WTC11 (cell line): ENCODE measurements around the gene DUSP9. TPM values are rescaled to one million over a fixed set of nuclear protein-coding genes. Genes with fewer than 3 reads are reported as not detected.
A peak's percentile ranks its signal among the peaks of the same experiment; 100 is the strongest.

ENCODE experiments used
- ATAC-seq: fragments of 200-7000 bp; cut with Tn5 transposase; 2 replicates; pipeline ENCODE4 v1.10.0; 2021; ENCODE audit warnings: mild to moderate bottlenecking, moderate library complexity
- CTCF ChIA-PET: fragments of 300-600 bp; sonication (Branson Sonifier 250); formaldehyde crosslinking; loops from one replicate; lab custom pipeline; 2021; ENCODE audit warnings: antibody characterized with exemption; lab: Charles Lee
- POLR2A ChIA-PET: fragments of 350-600 bp; sonication (Branson Sonifier 250); formaldehyde crosslinking; loops from one replicate; lab custom pipeline; 2021; ENCODE audit warnings: antibody characterized with exemption; lab: Charles Lee
- DNase-seq: peaks from one replicate; pipeline ENCODE4 v3.0.0; 2021; ENCODE audit warnings: low spot score
- H3K27ac Mint-ChIP-seq: 2 replicates; pipeline ENCODE4 v1.8.0; 2021; ENCODE audit warnings: mixed read lengths
- H3K27me3 Mint-ChIP-seq: 2 replicates; pipeline ENCODE4 v1.8.0; 2021; ENCODE audit warnings: low read depth, mild to moderate bottlenecking, moderate library complexity, mixed read lengths
- H3K36me3 Mint-ChIP-seq: 2 replicates; pipeline ENCODE4 v1.8.0; 2021; ENCODE audit warnings: mixed read lengths
- H3K4me1 Mint-ChIP-seq: 2 replicates; pipeline ENCODE4 v1.8.0; 2022; ENCODE audit warnings: mixed read lengths
- H3K4me3 Mint-ChIP-seq: 2 replicates; pipeline ENCODE4 v1.8.0; 2021; ENCODE audit warnings: mild to moderate bottlenecking, moderate library complexity, mixed read lengths
- H3K9me3 Mint-ChIP-seq: 2 replicates; pipeline ENCODE4 v1.8.0; 2021; ENCODE audit warnings: mixed read lengths
- ATF3 ChIP-seq: sonication (generic); formaldehyde crosslinking; conservative IDR thresholded peaks from 2 replicates; pipeline ENCODE4 v1.8.1; 2022; ENCODE audit warnings: mild to moderate bottlenecking, missing genetic modification reagents
- EMX1 ChIP-seq: fragments of 250-450 bp; sonication (Bioruptor Pico); IDR thresholded peaks from 2 replicates; pipeline ENCODE4 v1.8.0; 2021; ENCODE audit warnings: mild to moderate bottlenecking
- KAT7 ChIP-seq: sonication (generic); formaldehyde crosslinking; IDR thresholded peaks from 2 replicates; pipeline ENCODE4 v1.8.1; 2023; ENCODE audit warnings: missing genetic modification reagents, mild to moderate bottlenecking, borderline replicate concordance
- MLX ChIP-seq: sonication (generic); formaldehyde crosslinking; IDR thresholded peaks from 2 replicates; pipeline ENCODE4 v1.8.1; 2023; ENCODE audit warnings: mild to moderate bottlenecking, missing genetic modification reagents, moderate library complexity
- NR2C2 ChIP-seq: sonication (generic); formaldehyde crosslinking; IDR thresholded peaks from 2 replicates; pipeline ENCODE4 v1.8.0; 2022; ENCODE audit warnings: mild to moderate bottlenecking, missing genetic modification reagents
- PRRX2 ChIP-seq: fragments of 250-450 bp; sonication (Bioruptor Pico); IDR thresholded peaks from 2 replicates; pipeline ENCODE4 v1.8.0; 2021; ENCODE audit warnings: mild to moderate bottlenecking
- RELA ChIP-seq: sonication (generic); formaldehyde crosslinking; IDR thresholded peaks from 2 replicates; pipeline ENCODE4 v1.8.1; 2022; ENCODE audit warnings: missing genetic modification reagents, mild to moderate bottlenecking, borderline replicate concordance
- TCF7 ChIP-seq: sonication (generic); formaldehyde crosslinking; IDR thresholded peaks from 2 replicates; pipeline ENCODE4 v1.8.0; 2022; ENCODE audit warnings: mild to moderate bottlenecking, low read depth, missing genetic modification reagents, moderate library complexity
- ZNF416 ChIP-seq: fragments of 250-450 bp; sonication (Bioruptor Pico); IDR thresholded peaks from 2 replicates; pipeline ENCODE4 v1.9.0; 2021; ENCODE audit warnings: mild to moderate bottlenecking, inconsistent platforms
- ZNF423 ChIP-seq: fragments of 250-450 bp; sonication (Bioruptor Pico); IDR thresholded peaks from 2 replicates; pipeline ENCODE4 v2.1.2; 2022; ENCODE audit warnings: mild to moderate bottlenecking, moderate library complexity
- ZNF532 ChIP-seq: fragments of 250-450 bp; sonication (Bioruptor Pico); IDR thresholded peaks from 2 replicates; pipeline ENCODE4 v1.9.0; 2021; ENCODE audit warnings: mild to moderate bottlenecking, borderline replicate concordance
- ZNF671 ChIP-seq: fragments of 250-450 bp; sonication (Bioruptor Pico); IDR thresholded peaks from 2 replicates; pipeline ENCODE4 v1.8.0; 2021; ENCODE audit warnings: mild to moderate bottlenecking
- total RNA-seq: library from RNA; stranded (reverse); gene quantifications from 3 replicates; pipeline ENCODE4 v1.2.3, GENCODE V29; 2021
- TF ChIP-seq, protein P1 (sequence below): sonication (generic); formaldehyde crosslinking; IDR thresholded peaks from 2 replicates; pipeline ENCODE4 v1.8.1; 2022; ENCODE audit warnings: low read depth, missing genetic modification reagents, borderline replicate concordance
- TF ChIP-seq, protein P2 (sequence below): fragments of 250-450 bp; sonication (Bioruptor Pico); IDR thresholded peaks from 2 replicates; pipeline ENCODE4 v1.9.0; 2021; ENCODE audit warnings: mild to moderate bottlenecking
- TF ChIP-seq, protein P3 (sequence below): fragments of 250-450 bp; sonication (Bioruptor Pico); IDR thresholded peaks from 2 replicates; pipeline ENCODE4 v1.9.0; 2021; ENCODE audit warnings: mild to moderate bottlenecking
- TF ChIP-seq, protein P4 (sequence below): sonication (generic); formaldehyde crosslinking; IDR thresholded peaks from 2 replicates; pipeline ENCODE4 v1.8.1; 2023; ENCODE audit warnings: mild to moderate bottlenecking, missing genetic modification reagents, moderate library complexity
- TF ChIP-seq, protein P5 (sequence below): sonication (generic); formaldehyde crosslinking; IDR thresholded peaks from 2 replicates; pipeline ENCODE4 v1.8.0; 2022; ENCODE audit warnings: mild to moderate bottlenecking, missing genetic modification reagents

The DUSP9 gene
- total RNA-seq, 1 experiment from 2014 or later: 2.5 TPM

- TF ChIP-seq, protein P1, sequence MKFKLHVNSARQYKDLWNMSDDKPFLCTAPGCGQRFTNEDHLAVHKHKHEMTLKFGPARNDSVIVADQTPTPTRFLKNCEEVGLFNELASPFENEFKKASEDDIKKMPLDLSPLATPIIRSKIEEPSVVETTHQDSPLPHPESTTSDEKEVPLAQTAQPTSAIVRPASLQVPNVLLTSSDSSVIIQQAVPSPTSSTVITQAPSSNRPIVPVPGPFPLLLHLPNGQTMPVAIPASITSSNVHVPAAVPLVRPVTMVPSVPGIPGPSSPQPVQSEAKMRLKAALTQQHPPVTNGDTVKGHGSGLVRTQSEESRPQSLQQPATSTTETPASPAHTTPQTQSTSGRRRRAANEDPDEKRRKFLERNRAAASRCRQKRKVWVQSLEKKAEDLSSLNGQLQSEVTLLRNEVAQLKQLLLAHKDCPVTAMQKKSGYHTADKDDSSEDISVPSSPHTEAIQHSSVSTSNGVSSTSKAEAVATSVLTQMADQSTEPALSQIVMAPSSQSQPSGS (CRISPR knock-in tag): no peak
- TF ChIP-seq, protein P2, sequence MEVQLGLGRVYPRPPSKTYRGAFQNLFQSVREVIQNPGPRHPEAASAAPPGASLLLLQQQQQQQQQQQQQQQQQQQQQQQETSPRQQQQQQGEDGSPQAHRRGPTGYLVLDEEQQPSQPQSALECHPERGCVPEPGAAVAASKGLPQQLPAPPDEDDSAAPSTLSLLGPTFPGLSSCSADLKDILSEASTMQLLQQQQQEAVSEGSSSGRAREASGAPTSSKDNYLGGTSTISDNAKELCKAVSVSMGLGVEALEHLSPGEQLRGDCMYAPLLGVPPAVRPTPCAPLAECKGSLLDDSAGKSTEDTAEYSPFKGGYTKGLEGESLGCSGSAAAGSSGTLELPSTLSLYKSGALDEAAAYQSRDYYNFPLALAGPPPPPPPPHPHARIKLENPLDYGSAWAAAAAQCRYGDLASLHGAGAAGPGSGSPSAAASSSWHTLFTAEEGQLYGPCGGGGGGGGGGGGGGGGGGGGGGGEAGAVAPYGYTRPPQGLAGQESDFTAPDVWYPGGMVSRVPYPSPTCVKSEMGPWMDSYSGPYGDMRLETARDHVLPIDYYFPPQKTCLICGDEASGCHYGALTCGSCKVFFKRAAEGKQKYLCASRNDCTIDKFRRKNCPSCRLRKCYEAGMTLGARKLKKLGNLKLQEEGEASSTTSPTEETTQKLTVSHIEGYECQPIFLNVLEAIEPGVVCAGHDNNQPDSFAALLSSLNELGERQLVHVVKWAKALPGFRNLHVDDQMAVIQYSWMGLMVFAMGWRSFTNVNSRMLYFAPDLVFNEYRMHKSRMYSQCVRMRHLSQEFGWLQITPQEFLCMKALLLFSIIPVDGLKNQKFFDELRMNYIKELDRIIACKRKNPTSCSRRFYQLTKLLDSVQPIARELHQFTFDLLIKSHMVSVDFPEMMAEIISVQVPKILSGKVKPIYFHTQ (CRISPR knock-in tag): no peak
These were observed 11.6 kb upstream of the DUSP9 start (continued) for GRCh38 chrX:153635388-153635787.

- TF ChIP-seq, protein P3, sequence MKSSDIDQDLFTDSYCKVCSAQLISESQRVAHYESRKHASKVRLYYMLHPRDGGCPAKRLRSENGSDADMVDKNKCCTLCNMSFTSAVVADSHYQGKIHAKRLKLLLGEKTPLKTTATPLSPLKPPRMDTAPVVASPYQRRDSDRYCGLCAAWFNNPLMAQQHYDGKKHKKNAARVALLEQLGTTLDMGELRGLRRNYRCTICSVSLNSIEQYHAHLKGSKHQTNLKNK: no peak
- no peak for TF ChIP-seq RELA (CRISPR knock-in tag)
- TF ChIP-seq TCF7 (CRISPR knock-in tag): no peak
- no peak for TF ChIP-seq MLX
- TF ChIP-seq, protein P1 (CRISPR knock-in tag): no peak
- TF ChIP-seq ZNF532 (CRISPR knock-in tag): no peak
- ATAC-seq: peak; percentile 97
- POLR2A ChIA-PET: interaction anchor here (0.6 to 0.9 kb wide), 2 partner anchors 38 to 869 kb away, joined by 3 read pairs; no protein-coding TSS in a partner anchor
- CTCF ChIA-PET: interaction anchor here (0.5 to 3.8 kb wide), 38 partner anchors 8 to 694 kb away, joined by 3 to 106 read pairs (median 5); partner anchors contain the start of genes CCNQ, DUSP9 and SLC6A8
- peak; percentile 70 for DNase-seq
- Mint-ChIP-seq H3K9me3 (peaks cover 3% of the 10 kb centered on the region; the same call in 1 of the 2 replicates), H3K27ac (no peak overlapping the region), H3K27me3 (peaks cover 6% of the 10 kb centered on the region), H3K36me3 (no peaks in the 10 kb centered on the region), H3K4me3 (no peak overlapping the region), H3K4me1 (no peaks in the 10 kb centered on the region)
These were observed 11.0 kb upstream of the DUSP9 start for GRCh38 chrX:153635788-153636668.

DNA sequence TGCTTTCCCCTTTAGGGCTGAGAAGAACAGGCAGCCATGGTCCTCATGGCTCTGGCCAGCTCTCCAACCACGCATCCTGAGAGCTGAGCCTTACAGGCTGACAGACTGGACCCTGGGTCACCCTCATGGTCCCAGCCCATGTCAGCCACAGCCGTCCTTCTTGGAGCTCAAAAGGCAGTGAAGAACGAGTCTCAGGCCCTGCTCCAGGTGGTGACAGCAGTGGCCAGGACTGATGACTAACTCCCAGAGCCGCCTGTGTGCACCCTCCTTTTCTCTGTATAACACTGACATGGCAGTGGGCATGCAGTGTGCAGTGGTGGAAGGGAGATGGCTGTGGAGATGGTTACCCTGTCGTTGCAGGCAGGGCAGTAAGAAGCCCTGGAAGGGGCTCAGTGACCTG, 10.3 kb upstream of the DUSP9 start:
- Mint-ChIP-seq H3K27me3 (peaks cover 13% of the 10 kb centered on the region), H3K36me3 (no peaks in the 10 kb centered on the region), H3K27ac (no peak overlapping the region), H3K4me1 (peaks cover 6% of the 10 kb centered on the region), H3K9me3 (no peaks in the 10 kb centered on the region), H3K4me3 (no peak overlapping the region)
- DNase-seq (no peak), ATAC-seq (no peak)
- ChIA-PET CTCF (interaction anchor here (1.0 to 3.8 kb wide), 27 partner anchors 11 to 695 kb away, joined by 3 to 106 read pairs (median 6); partner anchors contain the start of genes DUSP9 and SLC6A8), POLR2A (interaction anchor here (0.9 kb wide), 1 partner anchor 37 kb away, joined by 3 read pairs; no protein-coding TSS in a partner anchor)
- TF ChIP-seq ATF3 (CRISPR knock-in tag) (no peak), NR2C2 (no peak), ZNF423 (CRISPR knock-in tag) (no peak), PRRX2 (CRISPR knock-in tag) (no peak), EMX1 (CRISPR knock-in tag) (no peak), ZNF671 (CRISPR knock-in tag) (no peak), ZNF416 (CRISPR knock-in tag) (no peak), KAT7 (CRISPR knock-in tag) (no peak)
- TF ChIP-seq, protein P4, sequence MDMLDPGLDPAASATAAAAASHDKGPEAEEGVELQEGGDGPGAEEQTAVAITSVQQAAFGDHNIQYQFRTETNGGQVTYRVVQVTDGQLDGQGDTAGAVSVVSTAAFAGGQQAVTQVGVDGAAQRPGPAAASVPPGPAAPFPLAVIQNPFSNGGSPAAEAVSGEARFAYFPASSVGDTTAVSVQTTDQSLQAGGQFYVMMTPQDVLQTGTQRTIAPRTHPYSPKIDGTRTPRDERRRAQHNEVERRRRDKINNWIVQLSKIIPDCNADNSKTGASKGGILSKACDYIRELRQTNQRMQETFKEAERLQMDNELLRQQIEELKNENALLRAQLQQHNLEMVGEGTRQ (CRISPR knock-in tag): no peak
- TF ChIP-seq, protein P5, sequence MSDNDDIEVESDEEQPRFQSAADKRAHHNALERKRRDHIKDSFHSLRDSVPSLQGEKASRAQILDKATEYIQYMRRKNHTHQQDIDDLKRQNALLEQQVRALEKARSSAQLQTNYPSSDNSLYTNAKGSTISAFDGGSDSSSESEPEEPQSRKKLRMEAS (CRISPR knock-in tag): no peak
